ENCODE measurements around the gene INIP. TPM values are rescaled to one million over a fixed set of nuclear protein-coding genes. Genes with fewer than 3 reads are reported as not detected.

Gene INIP
- total RNA-seq, 1 donor from 2014 or later = 26.6 TPM

GRCh38 chr9:112659906-112660305, 58.0 kb downstream of the INIP start:
- no peak overlapping the region for H3K27ac Mint-ChIP-seq (ENCODE audit: unreplicated experiment)
- H3K9me3 Mint-ChIP-seq (ENCODE audit: unreplicated experiment) = no peaks in the 10 kb centered on the region
- peaks cover 13% of the 10 kb centered on the region for H3K4me1 Mint-ChIP-seq (ENCODE audit: unreplicated experiment)
- TF ChIP-seq, protein P1, sequence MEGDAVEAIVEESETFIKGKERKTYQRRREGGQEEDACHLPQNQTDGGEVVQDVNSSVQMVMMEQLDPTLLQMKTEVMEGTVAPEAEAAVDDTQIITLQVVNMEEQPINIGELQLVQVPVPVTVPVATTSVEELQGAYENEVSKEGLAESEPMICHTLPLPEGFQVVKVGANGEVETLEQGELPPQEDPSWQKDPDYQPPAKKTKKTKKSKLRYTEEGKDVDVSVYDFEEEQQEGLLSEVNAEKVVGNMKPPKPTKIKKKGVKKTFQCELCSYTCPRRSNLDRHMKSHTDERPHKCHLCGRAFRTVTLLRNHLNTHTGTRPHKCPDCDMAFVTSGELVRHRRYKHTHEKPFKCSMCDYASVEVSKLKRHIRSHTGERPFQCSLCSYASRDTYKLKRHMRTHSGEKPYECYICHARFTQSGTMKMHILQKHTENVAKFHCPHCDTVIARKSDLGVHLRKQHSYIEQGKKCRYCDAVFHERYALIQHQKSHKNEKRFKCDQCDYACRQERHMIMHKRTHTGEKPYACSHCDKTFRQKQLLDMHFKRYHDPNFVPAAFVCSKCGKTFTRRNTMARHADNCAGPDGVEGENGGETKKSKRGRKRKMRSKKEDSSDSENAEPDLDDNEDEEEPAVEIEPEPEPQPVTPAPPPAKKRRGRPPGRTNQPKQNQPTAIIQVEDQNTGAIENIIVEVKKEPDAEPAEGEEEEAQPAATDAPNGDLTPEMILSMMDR (IDR thresholded peaks at IDR 0.05) = no peak
- no peak overlapping the region for H3K4me3 Mint-ChIP-seq (ENCODE audit: unreplicated experiment)
- H3K36me3 Mint-ChIP-seq (ENCODE audit: unreplicated experiment) = no peaks in the 10 kb centered on the region
- DNase-seq (ENCODE audit: extremely low spot score, unreplicated experiment) = no peak
- H3K27me3 Mint-ChIP-seq (ENCODE audit: unreplicated experiment) = no peaks in the 10 kb centered on the region

GRCh38 chr9:112655668-112656067, 62.2 kb downstream of the INIP start:
- H3K4me1 Mint-ChIP-seq (ENCODE audit: unreplicated experiment) = peaks cover 3% of the 10 kb centered on the region
- no peaks in the 10 kb centered on the region for H3K27me3 Mint-ChIP-seq (ENCODE audit: unreplicated experiment)
- no peak overlapping the region for H3K27ac Mint-ChIP-seq (ENCODE audit: unreplicated experiment)
- no peak for DNase-seq (ENCODE audit: extremely low spot score, unreplicated experiment)
- H3K36me3 Mint-ChIP-seq (ENCODE audit: unreplicated experiment) = peaks cover 2% of the 10 kb centered on the region
- peaks cover 5% of the 10 kb centered on the region for H3K9me3 Mint-ChIP-seq (ENCODE audit: unreplicated experiment)
- H3K4me3 Mint-ChIP-seq (ENCODE audit: unreplicated experiment) = no peak overlapping the region
- TF ChIP-seq, protein P1 (IDR thresholded peaks at IDR 0.05) = no peak

- no peaks in the 10 kb centered on the region for H3K27me3 Mint-ChIP-seq (ENCODE audit: unreplicated experiment)
- no peak for DNase-seq (ENCODE audit: extremely low spot score, unreplicated experiment)
- peaks cover 15% of the 10 kb centered on the region for H3K9me3 Mint-ChIP-seq (ENCODE audit: unreplicated experiment)
- peaks cover 2% of the 10 kb centered on the region for H3K36me3 Mint-ChIP-seq (ENCODE audit: unreplicated experiment)
- H3K4me3 Mint-ChIP-seq (ENCODE audit: unreplicated experiment) = no peak overlapping the region
- TF ChIP-seq, protein P1 (IDR thresholded peaks at IDR 0.05) = no peak
- H3K4me1 Mint-ChIP-seq (ENCODE audit: unreplicated experiment) = peaks cover 3% of the 10 kb centered on the region
- H3K27ac Mint-ChIP-seq (ENCODE audit: unreplicated experiment) = no peak overlapping the region
Measured at GRCh38 chr9:112654282-112654681, 63.6 kb downstream of the INIP start.

DNA sequence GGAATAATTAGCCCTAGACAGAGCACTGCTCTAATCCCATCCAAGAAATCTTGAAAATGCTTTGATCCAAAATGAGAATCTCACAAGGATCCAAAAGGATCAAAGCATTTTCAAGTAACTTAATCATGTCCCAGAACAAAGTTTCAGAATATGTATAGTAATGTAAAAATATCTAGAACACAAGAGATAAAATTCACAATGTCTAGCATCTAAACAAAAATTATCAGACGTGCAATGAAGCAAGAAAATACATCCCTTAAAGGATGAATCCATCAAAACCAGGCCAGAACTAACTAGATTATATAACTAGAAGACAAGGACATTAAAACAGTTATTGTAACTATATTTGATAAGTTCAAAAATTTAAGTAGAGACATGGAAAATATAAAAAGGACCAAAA, 69.3 kb downstream of the INIP start:
- Mint-ChIP-seq H3K9me3 (ENCODE audit: unreplicated experiment) (peaks cover 43% of the 10 kb centered on the region), H3K27me3 (ENCODE audit: unreplicated experiment) (no peaks in the 10 kb centered on the region), H3K36me3 (ENCODE audit: unreplicated experiment) (peaks cover 14% of the 10 kb centered on the region), H3K4me1 (ENCODE audit: unreplicated experiment) (peaks cover under 1% of the 10 kb centered on the region), H3K27ac (ENCODE audit: unreplicated experiment) (no peak overlapping the region), H3K4me3 (ENCODE audit: unreplicated experiment) (no peak overlapping the region)
- TF ChIP-seq, protein P1 (IDR thresholded peaks at IDR 0.05) = no peak
- DNase-seq (ENCODE audit: extremely low spot score, unreplicated experiment) = no peak

GRCh38 chr9:112647596-112647995, 70.3 kb downstream of the INIP start:
- Mint-ChIP-seq H3K9me3 (ENCODE audit: unreplicated experiment) (peaks cover 40% of the 10 kb centered on the region), H3K4me3 (ENCODE audit: unreplicated experiment) (no peak overlapping the region), H3K27me3 (ENCODE audit: unreplicated experiment) (no peaks in the 10 kb centered on the region), H3K4me1 (ENCODE audit: unreplicated experiment) (no peaks in the 10 kb centered on the region), H3K36me3 (ENCODE audit: unreplicated experiment) (peaks cover 12% of the 10 kb centered on the region), H3K27ac (ENCODE audit: unreplicated experiment) (no peak overlapping the region)
- TF ChIP-seq, protein P1 (IDR thresholded peaks at IDR 0.05) = no peak
- DNase-seq (ENCODE audit: extremely low spot score, unreplicated experiment) = no peak
